T-helper 17 cell (primary cell): ENCODE results near the gene MYCBP2. TPM values are rescaled to one million over a fixed set of nuclear protein-coding genes. Genes with fewer than 3 reads are reported as not detected.
A peak's percentile ranks its signal among the peaks of the same experiment; 100 is the strongest.

Source experiments
- ATAC-seq: fragments of 150-1000 bp; cut with Tn5 transposase; 2 replicates; pipeline ENCODE4 v1.10.0; 2021; ENCODE audit warnings: mild to moderate bottlenecking, moderate library complexity
- DNase-seq, 3 donors: peaks; one replicate each; pipeline versions ENCODE4 v3.0.0 to v3.0.0-alpha.2; 2020 to 2021
- H3K9me3 ChIP-seq: one replicate; pipeline ENCODE4 v1.7.0; 2013; ENCODE audit warnings: low read length, mild to moderate bottlenecking; ENCODE audit not compliant: control insufficient read depth, poor library complexity, severe bottlenecking
- H3K27ac Mint-ChIP-seq: one replicate; pipeline ENCODE4 v1.8.0; 2022; ENCODE audit warnings: mild to moderate bottlenecking, moderate library complexity, mixed read lengths
- H3K27me3 Mint-ChIP-seq: one replicate; pipeline ENCODE4 v1.8.0; 2022; ENCODE audit warnings: mixed read lengths
- H3K36me3 Mint-ChIP-seq: one replicate; pipeline ENCODE4 v1.8.0; 2022; ENCODE audit warnings: low read depth, mixed read lengths
- H3K4me1 Mint-ChIP-seq: one replicate; pipeline ENCODE4 v1.8.0; 2022; ENCODE audit warnings: mild to moderate bottlenecking, mixed read lengths
- H3K4me3 Mint-ChIP-seq: one replicate; pipeline ENCODE4 v1.8.0; 2022; ENCODE audit warnings: mild to moderate bottlenecking, moderate library complexity, mixed read lengths
- total RNA-seq, 4 donors: library from RNA in 2 of 4; stranded (reverse) in 2 of 4; gene quantifications; one replicate each; pipeline ENCODE4 v1.2.3 and lab custom pipeline; 2022 to 2026

Gene MYCBP2, protein sequence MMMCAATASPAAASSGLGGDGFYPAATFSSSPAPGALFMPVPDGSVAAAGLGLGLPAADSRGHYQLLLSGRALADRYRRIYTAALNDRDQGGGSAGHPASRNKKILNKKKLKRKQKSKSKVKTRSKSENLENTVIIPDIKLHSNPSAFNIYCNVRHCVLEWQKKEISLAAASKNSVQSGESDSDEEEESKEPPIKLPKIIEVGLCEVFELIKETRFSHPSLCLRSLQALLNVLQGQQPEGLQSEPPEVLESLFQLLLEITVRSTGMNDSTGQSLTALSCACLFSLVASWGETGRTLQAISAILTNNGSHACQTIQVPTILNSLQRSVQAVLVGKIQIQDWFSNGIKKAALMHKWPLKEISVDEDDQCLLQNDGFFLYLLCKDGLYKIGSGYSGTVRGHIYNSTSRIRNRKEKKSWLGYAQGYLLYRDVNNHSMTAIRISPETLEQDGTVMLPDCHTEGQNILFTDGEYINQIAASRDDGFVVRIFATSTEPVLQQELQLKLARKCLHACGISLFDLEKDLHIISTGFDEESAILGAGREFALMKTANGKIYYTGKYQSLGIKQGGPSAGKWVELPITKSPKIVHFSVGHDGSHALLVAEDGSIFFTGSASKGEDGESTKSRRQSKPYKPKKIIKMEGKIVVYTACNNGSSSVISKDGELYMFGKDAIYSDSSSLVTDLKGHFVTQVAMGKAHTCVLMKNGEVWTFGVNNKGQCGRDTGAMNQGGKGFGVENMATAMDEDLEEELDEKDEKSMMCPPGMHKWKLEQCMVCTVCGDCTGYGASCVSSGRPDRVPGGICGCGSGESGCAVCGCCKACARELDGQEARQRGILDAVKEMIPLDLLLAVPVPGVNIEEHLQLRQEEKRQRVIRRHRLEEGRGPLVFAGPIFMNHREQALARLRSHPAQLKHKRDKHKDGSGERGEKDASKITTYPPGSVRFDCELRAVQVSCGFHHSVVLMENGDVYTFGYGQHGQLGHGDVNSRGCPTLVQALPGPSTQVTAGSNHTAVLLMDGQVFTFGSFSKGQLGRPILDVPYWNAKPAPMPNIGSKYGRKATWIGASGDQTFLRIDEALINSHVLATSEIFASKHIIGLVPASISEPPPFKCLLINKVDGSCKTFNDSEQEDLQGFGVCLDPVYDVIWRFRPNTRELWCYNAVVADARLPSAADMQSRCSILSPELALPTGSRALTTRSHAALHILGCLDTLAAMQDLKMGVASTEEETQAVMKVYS (N-terminal part only)
- 100 to 1,000 TPM; 146 to 160 TPM for total RNA-seq
- 417 to 445 reads per million in 2 donors for total RNA-seq (lab: John Stamatoyannopoulos, UW)

DNA sequence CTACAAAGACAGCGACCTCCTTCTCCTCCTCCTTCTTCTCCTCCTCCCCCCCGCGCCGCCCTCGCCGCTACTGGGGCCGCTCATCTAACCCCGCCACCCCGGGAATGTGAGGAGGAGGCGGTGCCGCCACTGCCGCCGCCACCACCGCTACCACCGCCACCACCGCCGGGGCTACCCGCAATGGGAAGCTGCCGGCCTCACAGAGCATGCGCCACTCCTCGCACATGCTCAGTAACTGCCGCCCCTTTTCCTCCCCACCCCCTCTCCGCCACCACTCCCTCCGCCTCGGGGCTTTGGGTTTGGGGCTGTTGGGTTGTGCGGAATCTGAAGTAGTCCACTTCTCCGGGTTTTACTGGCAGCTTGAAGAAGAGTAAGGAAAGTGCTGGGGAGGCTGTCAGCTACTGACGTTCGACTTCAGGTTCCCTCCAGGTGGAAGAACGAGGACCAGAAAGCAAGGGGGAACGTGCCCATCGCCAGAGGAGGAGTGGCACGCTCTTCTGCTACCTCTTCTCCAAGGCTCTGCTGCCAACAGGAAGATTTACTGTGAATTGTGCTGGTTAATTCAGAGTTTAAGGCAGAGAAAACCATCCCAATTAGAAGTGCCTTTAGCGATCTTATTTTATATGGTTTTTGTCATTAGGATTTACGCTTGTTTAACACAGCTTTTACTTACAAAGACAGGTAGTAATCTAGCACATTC, at the start of gene MYCBP2:
Gene MYCBP2, minus strand, starts transcription at position 190 of the 700 bp plus-strand sequence. CDS start 319 bp downstream, outside the sequence.
- ATAC-seq (peak; percentile 73), DNase-seq (peak; percentile 90 to 96 (median 94))
- Mint-ChIP-seq H3K4me1 (peaks cover 65% of the 10 kb centered on the region), H3K4me3 (peak within 1 kb of the TSS; percentile 97), H3K36me3 (peaks cover 6% of the 10 kb centered on the region), H3K27me3 (no peaks in the 10 kb centered on the region), H3K27ac (peak within 1 kb of the TSS; percentile 96)
- H3K9me3 ChIP-seq, result no peaks in the 10 kb centered on the region

DNA sequence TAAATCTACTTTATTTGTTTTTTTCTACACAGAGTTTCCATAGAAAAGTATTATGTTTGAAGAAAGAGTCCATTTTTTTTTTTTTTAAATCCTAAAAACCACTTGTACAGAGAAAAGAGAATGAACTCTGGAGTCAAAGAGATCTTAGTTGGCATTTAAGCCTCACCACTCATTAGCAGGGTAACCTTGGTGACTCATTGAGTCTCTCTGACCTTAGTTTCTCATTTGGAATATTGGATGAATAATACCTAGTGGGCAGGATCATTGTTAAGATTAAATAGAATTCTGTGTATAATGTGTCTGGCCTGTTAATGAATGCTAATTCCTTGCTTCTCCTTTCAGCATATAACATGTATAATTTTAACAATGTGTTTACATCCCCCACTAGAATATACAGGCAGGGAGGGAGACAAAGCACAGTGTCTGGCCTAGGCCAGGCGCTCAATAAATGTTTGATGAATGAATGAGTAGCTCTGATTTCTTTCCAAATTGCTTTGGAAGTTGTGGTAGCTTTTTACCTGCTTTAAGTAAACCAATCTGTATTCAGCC, 48.7 kb upstream of the MYCBP2 start:
- H3K9me3 ChIP-seq, result no peaks in the 10 kb centered on the region
- H3K27ac Mint-ChIP-seq, result no peak overlapping the region
- H3K27me3 Mint-ChIP-seq, result no peaks in the 10 kb centered on the region
- ATAC-seq, result no peak
- peaks cover 4% of the 10 kb centered on the region for H3K4me1 Mint-ChIP-seq
- no peak for DNase-seq
- no peaks in the 10 kb centered on the region for H3K36me3 Mint-ChIP-seq
- no peak overlapping the region for H3K4me3 Mint-ChIP-seq

DNA sequence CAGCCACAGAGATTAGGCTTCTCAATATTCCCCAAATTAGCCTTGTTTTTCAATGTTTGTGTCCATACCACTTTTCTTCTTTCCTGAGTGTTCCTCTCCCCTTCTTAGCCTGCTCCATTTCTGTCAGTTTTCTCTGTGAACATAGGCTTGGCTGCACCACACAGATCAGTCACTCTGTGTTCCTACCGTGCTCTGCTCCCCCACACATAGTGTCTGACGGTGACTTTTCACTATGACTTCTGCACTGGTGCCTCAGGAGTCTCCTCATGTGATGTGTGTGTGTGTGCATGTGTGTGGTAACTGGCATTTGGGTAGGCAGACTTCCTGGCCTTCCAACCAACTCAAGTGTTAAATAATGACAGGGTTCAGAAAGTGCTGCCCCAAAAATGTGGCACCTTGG, 47.9 kb upstream of the MYCBP2 start:
- Mint-ChIP-seq H3K27ac (no peak overlapping the region), H3K36me3 (no peaks in the 10 kb centered on the region), H3K4me1 (peaks cover 4% of the 10 kb centered on the region), H3K4me3 (no peak overlapping the region), H3K27me3 (no peaks in the 10 kb centered on the region)
- DNase-seq, result no peak
- no peaks in the 10 kb centered on the region for H3K9me3 ChIP-seq
- no peak for ATAC-seq

DNA sequence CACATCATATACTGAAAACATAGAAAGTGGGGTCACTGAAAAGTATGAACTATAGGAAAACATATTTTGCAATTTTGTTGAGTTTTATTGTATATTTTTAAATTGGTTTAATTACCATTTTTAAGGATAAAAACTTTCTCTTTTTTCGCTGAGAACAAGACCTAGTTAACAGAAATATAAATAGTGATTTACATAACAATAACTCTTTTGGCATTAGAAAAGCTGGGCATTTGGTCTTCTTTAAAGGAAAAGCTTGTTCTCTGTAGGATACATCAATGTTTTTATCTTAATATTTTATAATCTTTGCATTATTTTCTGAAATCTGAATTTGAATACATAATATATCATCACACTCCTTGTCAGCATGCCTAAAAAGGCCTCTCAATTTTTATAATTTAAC, 47.4 kb upstream of the MYCBP2 start:
- ATAC-seq (no peak), DNase-seq (no peak)
- no peaks in the 10 kb centered on the region for H3K36me3 Mint-ChIP-seq
- H3K27me3 Mint-ChIP-seq, result no peaks in the 10 kb centered on the region
- no peaks in the 10 kb centered on the region for H3K9me3 ChIP-seq
- H3K4me3 Mint-ChIP-seq, result no peak overlapping the region
- peaks cover 4% of the 10 kb centered on the region for H3K4me1 Mint-ChIP-seq
- no peak overlapping the region for H3K27ac Mint-ChIP-seq

DNA sequence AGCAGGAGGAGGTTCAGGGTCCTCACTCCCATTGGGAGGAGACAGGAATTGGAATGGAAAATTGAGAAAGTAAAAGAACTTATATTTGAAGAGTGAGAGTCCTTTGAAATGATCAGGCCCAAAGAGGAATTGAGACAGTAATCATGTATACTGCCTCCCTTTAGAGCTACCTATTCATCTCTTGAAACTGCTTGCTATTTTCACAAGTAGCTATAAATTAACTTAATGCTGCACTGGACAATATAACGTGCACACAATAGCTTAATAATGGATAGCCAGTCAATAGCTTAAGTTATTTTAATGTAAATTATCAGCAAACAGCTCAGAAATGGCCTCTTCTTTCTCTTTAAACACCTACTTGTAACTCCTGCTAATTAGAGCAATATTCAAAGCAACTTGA, 46.6 kb upstream of the MYCBP2 start:
- Mint-ChIP-seq H3K27ac (no peak overlapping the region), H3K4me1 (peaks cover 4% of the 10 kb centered on the region), H3K36me3 (no peaks in the 10 kb centered on the region), H3K27me3 (no peaks in the 10 kb centered on the region), H3K4me3 (no peak overlapping the region)
- DNase-seq (no peak), ATAC-seq (no peak)
- no peaks in the 10 kb centered on the region for H3K9me3 ChIP-seq

DNA sequence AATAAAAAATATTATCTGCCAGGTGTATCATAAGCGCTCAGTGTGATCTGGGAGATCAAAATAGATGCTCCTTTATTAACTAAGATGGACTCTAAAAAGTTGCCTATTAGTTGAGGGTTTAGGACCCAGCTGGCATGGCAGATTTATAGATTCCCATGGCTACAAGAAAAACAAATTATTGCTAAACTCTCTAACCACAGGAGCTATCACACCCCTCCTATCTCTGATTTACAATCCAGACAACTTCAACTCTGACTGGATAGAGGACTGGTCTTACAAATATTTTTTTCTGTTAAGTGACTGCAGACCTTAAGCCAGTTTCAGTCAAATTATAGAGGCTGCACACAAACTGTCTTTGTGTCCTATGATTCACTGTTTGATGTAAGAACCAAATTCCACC, 45.4 kb upstream of the MYCBP2 start:
- no peaks in the 10 kb centered on the region for H3K27me3 Mint-ChIP-seq
- no peak for ATAC-seq
- no peaks in the 10 kb centered on the region for H3K9me3 ChIP-seq
- DNase-seq, result no peak
- H3K27ac Mint-ChIP-seq, result no peak overlapping the region
- no peaks in the 10 kb centered on the region for H3K36me3 Mint-ChIP-seq
- peaks cover 4% of the 10 kb centered on the region for H3K4me1 Mint-ChIP-seq
- no peak overlapping the region for H3K4me3 Mint-ChIP-seq

DNA sequence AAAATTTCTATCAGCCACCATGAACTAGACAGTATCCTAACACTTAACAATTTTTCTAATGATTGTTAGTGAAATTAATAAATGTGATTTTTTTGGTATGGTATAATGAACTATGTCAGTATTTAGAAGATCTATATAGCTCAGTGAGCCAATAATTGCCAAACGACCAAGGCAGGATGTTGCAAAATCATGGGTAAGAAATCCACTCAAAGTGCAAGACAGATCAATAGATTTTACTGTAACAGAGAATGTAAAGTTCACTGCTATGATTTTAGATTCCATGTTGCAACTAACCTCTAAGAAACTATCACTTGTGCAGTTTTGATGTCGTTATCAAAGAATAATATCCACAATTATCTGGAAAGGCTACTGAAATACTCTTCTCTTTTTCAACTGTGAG, 44.0 kb upstream of the MYCBP2 start:
- no peak overlapping the region for H3K27ac Mint-ChIP-seq

DNA sequence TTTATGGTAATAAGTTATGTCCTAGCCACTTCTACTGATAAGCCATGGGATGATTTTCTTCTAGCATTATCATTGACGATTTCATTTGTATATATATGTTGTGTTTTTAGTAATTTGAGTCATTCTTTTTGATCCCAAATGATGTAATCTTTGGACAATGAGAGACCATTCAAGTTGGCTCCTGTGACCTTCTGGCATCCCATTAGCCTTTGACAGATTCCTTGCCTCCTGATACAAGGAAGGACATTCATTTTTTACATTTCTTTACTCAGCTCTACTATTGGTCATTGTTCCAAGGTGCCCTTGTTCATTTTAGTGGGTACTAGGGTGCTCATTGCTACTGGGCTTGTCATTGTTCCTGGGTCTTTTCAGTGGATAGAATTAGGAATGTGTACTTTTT, 35.3 kb upstream of the MYCBP2 start:
- Mint-ChIP-seq H3K27ac (no peak overlapping the region), H3K36me3 (peaks cover 4% of the 10 kb centered on the region)

More for the DNA sequence above, 44.0 kb upstream of the MYCBP2 start:
- H3K36me3 Mint-ChIP-seq, result no peaks in the 10 kb centered on the region
- H3K4me3 Mint-ChIP-seq, result no peak overlapping the region
- no peaks in the 10 kb centered on the region for H3K27me3 Mint-ChIP-seq
- no peak for DNase-seq
- H3K9me3 ChIP-seq, result no peaks in the 10 kb centered on the region
- peaks cover 4% of the 10 kb centered on the region for H3K4me1 Mint-ChIP-seq
- no peak for ATAC-seq

DNA sequence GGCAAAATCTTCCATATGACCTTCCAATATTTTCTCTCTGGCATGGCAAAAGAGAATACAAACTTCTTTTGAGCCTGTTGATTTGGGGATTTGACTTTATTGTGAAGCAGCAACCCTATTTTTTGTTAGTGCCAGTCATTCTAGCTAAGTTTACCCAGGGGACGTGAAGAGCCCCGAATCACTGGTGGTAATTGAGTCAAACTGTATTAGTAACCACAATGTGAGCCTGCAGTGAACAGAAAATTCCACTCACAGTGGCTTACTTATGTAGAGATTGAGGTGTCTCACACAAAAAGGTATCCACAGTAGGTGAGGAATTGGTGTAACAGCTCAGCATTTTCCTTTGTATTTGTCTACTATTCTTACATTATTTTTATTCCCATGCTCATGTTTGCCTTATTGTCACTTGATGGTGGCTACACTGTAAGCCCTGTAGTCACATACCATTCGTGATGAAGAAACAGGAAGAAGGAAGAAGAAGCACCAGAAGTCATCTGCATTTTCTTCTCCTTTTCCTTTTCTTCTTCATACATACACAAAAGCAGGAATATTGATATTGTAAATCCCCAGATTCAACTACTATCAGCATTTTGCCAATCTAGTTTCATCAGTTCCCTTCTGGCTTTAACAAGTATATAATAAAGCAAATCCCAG, 33.3 kb upstream of the MYCBP2 start:
- no peak overlapping the region for H3K4me3 Mint-ChIP-seq
- H3K36me3 Mint-ChIP-seq, result peaks cover 4% of the 10 kb centered on the region
- H3K27ac Mint-ChIP-seq, result no peak overlapping the region
- no peaks in the 10 kb centered on the region for H3K9me3 ChIP-seq
- H3K4me1 Mint-ChIP-seq, result no peaks in the 10 kb centered on the region
- DNase-seq, result no peak
- peaks cover 12% of the 10 kb centered on the region for H3K27me3 Mint-ChIP-seq
- no peak for ATAC-seq

More for the DNA sequence above, 35.3 kb upstream of the MYCBP2 start:
- DNase-seq (no peak), ATAC-seq (no peak)
- H3K9me3 ChIP-seq, result no peaks in the 10 kb centered on the region
- Mint-ChIP-seq H3K4me1 (no peaks in the 10 kb centered on the region), H3K27me3 (peaks cover 12% of the 10 kb centered on the region), H3K4me3 (no peak overlapping the region)

DNA sequence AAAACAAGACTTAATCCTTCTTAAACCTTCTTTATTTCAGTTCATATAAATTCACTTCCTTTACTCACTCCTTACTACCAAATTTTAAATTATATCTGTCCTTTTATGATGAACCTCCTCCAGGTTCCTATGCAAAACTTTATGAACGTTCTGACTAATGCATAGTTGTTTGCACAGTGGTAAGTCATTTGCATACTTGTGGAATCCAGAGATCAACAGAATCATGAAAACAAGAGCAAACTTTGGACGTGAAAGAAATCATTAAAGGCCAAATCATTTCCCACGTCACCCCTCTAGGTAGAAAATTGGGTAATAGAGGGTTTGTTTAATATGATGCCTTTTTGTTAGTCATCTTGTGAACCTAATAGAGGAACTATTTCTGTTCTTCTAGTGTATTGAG, 32.3 kb upstream of the MYCBP2 start:
- Mint-ChIP-seq H3K4me1 (peaks cover 3% of the 10 kb centered on the region), H3K27me3 (peaks cover 5% of the 10 kb centered on the region), H3K27ac (no peak overlapping the region), H3K36me3 (no peaks in the 10 kb centered on the region), H3K4me3 (no peak overlapping the region)
- ATAC-seq (no peak), DNase-seq (no peak)
- no peaks in the 10 kb centered on the region for H3K9me3 ChIP-seq

DNA sequence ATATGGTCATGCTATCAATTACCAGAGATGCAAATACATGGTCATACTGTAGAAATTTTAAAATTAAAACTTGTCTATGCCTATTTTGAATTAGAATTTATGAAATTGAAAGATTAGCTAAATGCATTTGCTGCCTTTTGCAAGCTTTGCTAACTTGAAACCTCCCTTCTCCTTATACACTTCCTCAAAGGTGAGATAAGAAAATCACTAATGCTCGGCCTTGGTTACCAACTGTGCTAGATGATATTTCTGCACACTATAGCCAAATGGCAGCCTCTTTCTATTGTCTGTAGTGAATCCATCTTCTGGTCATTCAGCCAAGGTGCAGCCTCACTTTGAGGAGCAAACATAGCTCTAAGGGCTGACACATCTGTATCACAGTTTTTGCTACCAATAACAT, 31.1 kb upstream of the MYCBP2 start:
- no peak overlapping the region for H3K27ac Mint-ChIP-seq
- peaks cover 9% of the 10 kb centered on the region for H3K4me1 Mint-ChIP-seq
- DNase-seq (no peak), ATAC-seq (no peak)
- H3K36me3 Mint-ChIP-seq, result no peaks in the 10 kb centered on the region
- H3K27me3 Mint-ChIP-seq, result no peaks in the 10 kb centered on the region
- H3K9me3 ChIP-seq, result no peaks in the 10 kb centered on the region
- no peak overlapping the region for H3K4me3 Mint-ChIP-seq

DNA sequence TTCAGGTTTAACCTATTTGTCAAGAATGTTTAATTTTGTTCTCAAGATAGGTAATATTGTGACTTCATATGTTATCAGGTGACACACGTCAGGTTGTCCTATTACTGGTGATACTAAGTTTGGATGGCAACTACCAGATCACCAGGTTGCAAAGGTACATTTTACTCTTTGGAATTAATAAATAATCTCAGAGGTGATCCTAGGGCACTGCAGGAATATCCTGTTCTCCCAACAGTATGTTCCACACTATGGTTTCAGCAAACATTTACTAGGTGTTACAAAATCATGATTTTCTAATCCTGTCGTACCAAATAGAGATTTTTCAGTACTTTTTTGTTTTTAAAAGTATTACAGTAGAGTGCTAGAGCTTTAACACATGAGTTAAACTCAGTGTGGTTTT, 29.3 kb upstream of the MYCBP2 start:
- DNase-seq (no peak), ATAC-seq (no peak)
- Mint-ChIP-seq H3K27me3 (no peaks in the 10 kb centered on the region), H3K27ac (no peak overlapping the region), H3K4me3 (no peak overlapping the region), H3K36me3 (no peaks in the 10 kb centered on the region), H3K4me1 (peaks cover 9% of the 10 kb centered on the region)
- H3K9me3 ChIP-seq, result no peaks in the 10 kb centered on the region
